Astrocyte of the spinal cord (primary cell): ENCODE results near the gene PTEN.
"Not testable (repeated sequence)": the region's sequence is repeated elsewhere in the genome, so short reads cannot be mapped to it uniquely, and the experiment has no call there.

Source experiments
- DNase-seq: peaks from one replicate; pipeline ENCODE4 v3.0.0; 2011; ENCODE audit warnings: low read depth, low spot score
- H3K4me3 ChIP-seq: 2 replicates; pipeline ENCODE4 v1.5.1; 2011; ENCODE audit warnings: low read depth, mild to moderate bottlenecking, low read length, moderate library complexity
- in situ Hi-C: cut with HindIII; loops from 2 replicates; pipeline ENCODE4 v1.10.0; 2017; ENCODE audit warnings: low sequenced_read_pairs
- TF ChIP-seq, protein P1 (sequence below): IDR thresholded peaks from 2 replicates; pipeline ENCODE4 v1.5.1; 2012; ENCODE audit warnings: low read depth, mild to moderate bottlenecking, low read length, inconsistent platforms

The PTEN gene

DNA sequence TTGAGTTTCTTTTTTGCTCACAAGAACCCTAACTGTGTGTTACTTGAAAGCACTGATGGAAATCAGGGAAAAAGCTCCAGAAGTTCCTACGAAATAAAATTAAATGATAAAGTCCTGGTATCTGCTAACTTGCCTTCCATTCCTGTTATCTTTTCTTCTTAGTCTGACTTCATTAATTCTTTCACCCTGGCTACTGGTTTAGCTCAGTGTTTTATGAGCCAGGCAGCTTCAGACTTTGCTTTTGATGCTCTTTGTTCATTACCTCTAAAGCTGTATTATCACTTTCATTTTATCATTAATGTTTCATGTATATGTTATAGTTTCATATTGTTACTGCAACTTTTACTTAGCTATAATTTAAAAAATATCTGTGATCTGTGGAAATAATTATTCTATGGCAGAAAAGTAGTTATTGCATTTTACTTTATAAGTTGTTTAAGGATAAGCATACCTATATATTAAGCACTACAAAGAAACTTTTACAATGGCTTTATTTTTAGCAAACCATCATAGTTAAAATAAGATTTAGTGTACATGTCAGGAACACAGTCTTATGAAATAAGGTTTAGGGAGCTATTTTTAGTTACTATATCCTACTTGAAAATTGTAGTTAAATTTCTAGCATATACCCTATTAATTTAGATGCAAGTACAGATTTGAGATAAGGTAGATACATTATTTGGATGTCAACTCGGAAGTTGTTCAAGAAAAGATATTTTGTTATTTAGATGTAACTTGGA lies 19.3 kb downstream of the PTEN start:
- TF ChIP-seq, protein P1, sequence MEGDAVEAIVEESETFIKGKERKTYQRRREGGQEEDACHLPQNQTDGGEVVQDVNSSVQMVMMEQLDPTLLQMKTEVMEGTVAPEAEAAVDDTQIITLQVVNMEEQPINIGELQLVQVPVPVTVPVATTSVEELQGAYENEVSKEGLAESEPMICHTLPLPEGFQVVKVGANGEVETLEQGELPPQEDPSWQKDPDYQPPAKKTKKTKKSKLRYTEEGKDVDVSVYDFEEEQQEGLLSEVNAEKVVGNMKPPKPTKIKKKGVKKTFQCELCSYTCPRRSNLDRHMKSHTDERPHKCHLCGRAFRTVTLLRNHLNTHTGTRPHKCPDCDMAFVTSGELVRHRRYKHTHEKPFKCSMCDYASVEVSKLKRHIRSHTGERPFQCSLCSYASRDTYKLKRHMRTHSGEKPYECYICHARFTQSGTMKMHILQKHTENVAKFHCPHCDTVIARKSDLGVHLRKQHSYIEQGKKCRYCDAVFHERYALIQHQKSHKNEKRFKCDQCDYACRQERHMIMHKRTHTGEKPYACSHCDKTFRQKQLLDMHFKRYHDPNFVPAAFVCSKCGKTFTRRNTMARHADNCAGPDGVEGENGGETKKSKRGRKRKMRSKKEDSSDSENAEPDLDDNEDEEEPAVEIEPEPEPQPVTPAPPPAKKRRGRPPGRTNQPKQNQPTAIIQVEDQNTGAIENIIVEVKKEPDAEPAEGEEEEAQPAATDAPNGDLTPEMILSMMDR = no peak
- no peak for DNase-seq
- in situ Hi-C loops = no loop called here
- no peak overlapping the region for H3K4me3 ChIP-seq

DNA sequence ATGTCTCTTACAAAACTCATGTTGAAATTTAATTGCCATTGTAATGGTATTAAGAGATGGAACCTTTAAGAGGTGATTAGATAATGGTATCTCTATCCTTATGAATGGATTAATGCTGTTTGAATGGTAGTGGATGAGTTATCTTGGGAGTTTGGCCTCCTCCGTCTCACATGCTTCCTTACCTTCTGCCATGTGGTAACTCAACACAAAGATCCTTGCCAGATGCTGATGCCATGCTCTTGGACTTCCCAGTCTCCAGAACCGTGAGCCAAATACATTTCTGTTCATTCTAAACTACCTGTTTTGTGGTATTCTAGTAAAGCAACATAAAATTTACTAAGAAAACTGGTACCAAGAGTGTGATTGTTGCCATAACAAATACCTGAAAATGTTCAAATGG lies 23.2 kb downstream of the PTEN start:
- in situ Hi-C loops = no loop called here
- no peak overlapping the region for H3K4me3 ChIP-seq
- TF ChIP-seq, protein P1 = no peak
- no peak for DNase-seq

DNA sequence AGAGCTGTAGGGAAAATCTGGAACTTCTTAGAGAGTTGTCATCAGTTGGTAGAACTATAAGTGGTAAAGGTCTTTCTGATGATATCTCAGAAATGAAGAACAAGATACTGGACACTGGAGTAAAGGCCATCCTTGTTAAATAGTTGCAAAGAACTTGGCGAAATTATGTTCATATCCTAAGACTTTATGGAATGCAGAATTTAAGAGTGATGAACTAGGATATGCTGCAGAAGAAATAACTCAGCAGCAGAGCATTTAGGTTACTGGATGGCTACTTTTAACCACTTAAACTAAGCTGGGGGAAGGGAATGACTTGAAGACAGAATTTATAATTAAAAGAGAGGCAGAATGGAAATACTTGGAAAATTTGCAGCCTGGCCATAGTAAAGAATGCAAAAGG lies 23.7 kb downstream of the PTEN start:
- TF ChIP-seq, protein P1 = no peak
- in situ Hi-C loops = no loop called here

DNA sequence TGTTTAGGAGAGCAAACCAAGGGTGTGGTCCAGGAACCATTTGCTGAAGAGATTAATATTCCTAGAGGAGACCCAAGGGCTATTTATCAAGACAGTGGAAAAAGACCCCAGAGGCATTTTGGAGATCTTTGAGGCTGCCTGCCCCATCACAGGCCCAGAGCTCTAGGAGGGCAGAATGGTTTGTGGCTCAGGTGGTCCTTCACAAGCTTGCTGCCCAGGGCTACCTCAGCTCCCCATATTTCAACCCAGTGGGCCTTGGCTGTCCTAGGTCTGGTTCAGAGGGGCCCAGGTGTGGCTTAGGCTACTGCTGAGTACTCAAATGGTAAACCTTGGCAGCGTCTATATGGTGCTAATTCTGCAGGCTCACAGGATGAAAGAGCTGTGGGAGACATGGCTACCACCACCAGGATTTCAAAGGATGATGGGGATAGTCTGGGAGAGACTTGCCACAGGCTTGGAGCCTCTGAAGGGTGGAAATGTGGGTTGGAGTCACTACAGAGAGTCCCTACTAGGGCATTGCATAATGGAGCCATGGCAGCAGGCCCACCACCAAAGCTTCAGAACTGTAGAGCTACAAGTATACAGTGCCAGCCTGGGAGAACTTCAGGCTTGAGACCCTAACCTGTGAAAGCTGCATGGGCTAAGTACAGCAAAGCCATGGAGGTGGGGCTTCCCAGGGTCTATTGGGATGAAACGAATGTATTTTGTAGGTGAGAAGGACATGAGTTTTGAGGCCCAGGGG lies 24.3 kb downstream of the PTEN start:
- DNase-seq = no peak
- no peak overlapping the region for H3K4me3 ChIP-seq
- in situ Hi-C loops = no loop called here
- TF ChIP-seq, protein P1 = no peak

More for the DNA sequence above, 23.7 kb downstream of the PTEN start:
- no peak overlapping the region for H3K4me3 ChIP-seq
- no peak for DNase-seq

DNA sequence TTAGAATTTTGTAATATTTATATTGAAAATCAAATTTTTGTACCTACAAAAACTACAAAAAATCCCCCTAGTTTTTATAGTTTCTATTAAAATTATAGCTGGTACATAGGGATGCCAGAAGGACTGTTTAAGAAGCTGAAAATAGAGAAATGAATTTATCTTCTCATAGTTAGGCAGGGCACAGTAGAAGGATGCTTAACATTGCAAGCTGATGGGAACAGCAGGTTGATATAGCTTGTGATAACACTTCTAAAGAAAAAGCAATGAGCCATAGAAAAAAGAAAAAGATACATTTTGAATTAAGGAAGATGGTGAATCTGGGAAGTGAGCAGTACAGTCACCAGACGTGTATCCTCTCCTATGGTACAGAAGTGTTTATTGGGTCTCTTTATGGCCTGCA lies 32.0 kb downstream of the PTEN start:
- TF ChIP-seq, protein P1 = no peak
- H3K4me3 ChIP-seq = no peak overlapping the region
- no peak for DNase-seq
- in situ Hi-C loops = no loop called here

DNA sequence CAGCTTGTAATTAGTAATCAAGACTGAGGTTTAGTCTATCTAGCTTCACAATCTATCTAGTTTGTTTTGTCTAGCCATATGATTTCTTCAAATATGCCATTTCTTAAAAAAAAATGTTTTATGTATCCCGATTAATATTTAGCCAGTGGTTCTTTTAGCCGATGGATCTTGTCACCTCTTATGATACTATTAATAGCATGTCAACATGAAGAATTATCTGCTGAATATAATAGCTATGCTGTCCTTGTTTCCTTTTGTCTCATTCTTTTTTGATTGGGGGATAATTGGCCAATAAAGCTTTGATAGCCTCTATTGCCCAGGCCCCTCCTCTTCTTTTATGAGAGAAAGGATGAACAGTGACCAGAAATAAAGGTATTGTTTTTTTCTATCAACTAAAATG lies 32.8 kb downstream of the PTEN start:
- no peak overlapping the region for H3K4me3 ChIP-seq
- TF ChIP-seq, protein P1 = no peak
- in situ Hi-C loops = no loop called here
- no peak for DNase-seq

DNA sequence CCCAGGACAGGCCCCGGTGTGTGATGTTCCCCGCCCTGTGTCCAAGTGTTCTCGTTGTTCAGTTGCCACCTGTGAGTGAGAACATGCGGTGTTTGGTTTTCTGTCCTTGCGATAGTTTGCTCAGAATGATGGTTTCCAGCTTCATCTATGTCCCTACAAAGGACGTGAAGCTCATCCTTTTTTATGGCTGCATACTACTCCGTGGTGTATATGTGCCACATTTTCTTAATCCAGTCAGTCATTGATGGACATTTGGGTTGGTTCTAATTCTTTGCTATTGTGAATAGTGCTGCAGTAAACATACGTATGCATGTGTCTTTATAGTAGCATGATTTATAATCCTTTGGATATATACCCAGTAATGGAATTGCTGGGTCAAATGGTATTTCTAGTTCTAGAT lies 34.5 kb downstream of the PTEN start:
- H3K4me3 ChIP-seq, in situ Hi-C loops, DNase-seq: not testable (repeated sequence)

DNA sequence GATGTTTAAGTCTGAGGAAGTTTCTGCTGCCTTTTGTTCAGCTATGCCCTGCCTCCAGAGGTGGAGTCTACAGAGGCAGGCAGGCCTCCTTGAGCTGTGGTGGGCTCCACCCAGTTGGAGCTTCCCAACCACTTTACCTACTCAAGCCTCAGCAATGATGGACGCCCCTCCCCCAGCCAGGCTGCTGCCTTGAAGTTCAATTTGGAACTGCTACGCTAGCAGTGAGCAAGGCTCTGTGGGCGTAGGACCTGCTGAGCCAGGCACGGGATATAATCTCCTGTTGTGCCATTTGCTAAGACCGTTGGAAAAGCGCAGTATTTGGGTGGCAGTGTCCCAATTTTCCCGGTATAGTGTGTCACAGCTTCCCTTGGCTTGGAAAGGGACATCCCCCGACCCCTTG lies 40.0 kb downstream of the PTEN start:
- DNase-seq, H3K4me3 ChIP-seq, in situ Hi-C loops: not testable (repeated sequence)
